ENCODE data around the gene GOLPH3.
"Not testable (repeated sequence)": the region's sequence is repeated elsewhere in the genome, so short reads cannot be mapped to it uniquely, and the experiment has no call there.

Gene GOLPH3

GRCh38 chr5:32098291-32098690 lies 75.8 kb downstream of the GOLPH3 start:
- no peak for DNase-seq

- DNase-seq: no peak
Measured at GRCh38 chr5:32096891-32097595, 77.1 kb downstream of the GOLPH3 start.

GRCh38 chr5:32095261-32095671 lies 78.9 kb downstream of the GOLPH3 start:
- DNase-seq: no peak

GRCh38 chr5:32094691-32095090 lies 79.4 kb downstream of the GOLPH3 start:
- DNase-seq: no peak

- peak; percentile 65 for DNase-seq
Measured at GRCh38 chr5:32092938-32093812, 80.9 kb downstream of the GOLPH3 start.

GRCh38 chr5:32090755-32091128 lies 83.4 kb downstream of the GOLPH3 start:
- DNase-seq: no peak

- no peak for DNase-seq
Measured at GRCh38 chr5:32090026-32090754, 83.9 kb downstream of the GOLPH3 start.

GRCh38 chr5:32089146-32090000 lies 84.7 kb downstream of the GOLPH3 start:
- no peak for DNase-seq

- no peak for DNase-seq
Measured at GRCh38 chr5:32088214-32088613, 85.9 kb downstream of the GOLPH3 start.

GRCh38 chr5:32087086-32088082 lies 86.7 kb downstream of the GOLPH3 start:
- no peak for DNase-seq

GRCh38 chr5:32083981-32084430 lies 90.1 kb downstream of the GOLPH3 start:
- DNase-seq: no peak

- no peak for DNase-seq
Measured at GRCh38 chr5:32082701-32083100, 91.4 kb downstream of the GOLPH3 start.

GRCh38 chr5:32080565-32080964 lies 93.6 kb downstream of the GOLPH3 start:
- not testable (repeated sequence) for DNase-seq

- not testable (repeated sequence) for DNase-seq
Measured at GRCh38 chr5:32078855-32079254, 95.3 kb downstream of the GOLPH3 start.

- DNase-seq: no peak
Measured at GRCh38 chr5:32076699-32077695, 97.1 kb downstream of the GOLPH3 start.
